HG03045 (cell line): ENCODE results near the gene INTS13.
A peak's percentile ranks its signal among the peaks of the same experiment; 100 is the strongest.
"Not testable (repeated sequence)": the region's sequence is repeated elsewhere in the genome, so short reads cannot be mapped to it uniquely, and the experiment has no call there.

Experiments
- ATAC-seq: cut with Tn5 transposase; IDR thresholded peaks from one replicate; pipeline ENCODE4 v1.9.1; 2021; ENCODE audit warnings: mild to moderate bottlenecking, moderate library complexity; ENCODE audit not compliant: unreplicated experiment

INTS13 gene, protein sequence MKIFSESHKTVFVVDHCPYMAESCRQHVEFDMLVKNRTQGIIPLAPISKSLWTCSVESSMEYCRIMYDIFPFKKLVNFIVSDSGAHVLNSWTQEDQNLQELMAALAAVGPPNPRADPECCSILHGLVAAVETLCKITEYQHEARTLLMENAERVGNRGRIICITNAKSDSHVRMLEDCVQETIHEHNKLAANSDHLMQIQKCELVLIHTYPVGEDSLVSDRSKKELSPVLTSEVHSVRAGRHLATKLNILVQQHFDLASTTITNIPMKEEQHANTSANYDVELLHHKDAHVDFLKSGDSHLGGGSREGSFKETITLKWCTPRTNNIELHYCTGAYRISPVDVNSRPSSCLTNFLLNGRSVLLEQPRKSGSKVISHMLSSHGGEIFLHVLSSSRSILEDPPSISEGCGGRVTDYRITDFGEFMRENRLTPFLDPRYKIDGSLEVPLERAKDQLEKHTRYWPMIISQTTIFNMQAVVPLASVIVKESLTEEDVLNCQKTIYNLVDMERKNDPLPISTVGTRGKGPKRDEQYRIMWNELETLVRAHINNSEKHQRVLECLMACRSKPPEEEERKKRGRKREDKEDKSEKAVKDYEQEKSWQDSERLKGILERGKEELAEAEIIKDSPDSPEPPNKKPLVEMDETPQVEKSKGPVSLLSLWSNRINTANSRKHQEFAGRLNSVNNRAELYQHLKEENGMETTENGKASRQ

DNA sequence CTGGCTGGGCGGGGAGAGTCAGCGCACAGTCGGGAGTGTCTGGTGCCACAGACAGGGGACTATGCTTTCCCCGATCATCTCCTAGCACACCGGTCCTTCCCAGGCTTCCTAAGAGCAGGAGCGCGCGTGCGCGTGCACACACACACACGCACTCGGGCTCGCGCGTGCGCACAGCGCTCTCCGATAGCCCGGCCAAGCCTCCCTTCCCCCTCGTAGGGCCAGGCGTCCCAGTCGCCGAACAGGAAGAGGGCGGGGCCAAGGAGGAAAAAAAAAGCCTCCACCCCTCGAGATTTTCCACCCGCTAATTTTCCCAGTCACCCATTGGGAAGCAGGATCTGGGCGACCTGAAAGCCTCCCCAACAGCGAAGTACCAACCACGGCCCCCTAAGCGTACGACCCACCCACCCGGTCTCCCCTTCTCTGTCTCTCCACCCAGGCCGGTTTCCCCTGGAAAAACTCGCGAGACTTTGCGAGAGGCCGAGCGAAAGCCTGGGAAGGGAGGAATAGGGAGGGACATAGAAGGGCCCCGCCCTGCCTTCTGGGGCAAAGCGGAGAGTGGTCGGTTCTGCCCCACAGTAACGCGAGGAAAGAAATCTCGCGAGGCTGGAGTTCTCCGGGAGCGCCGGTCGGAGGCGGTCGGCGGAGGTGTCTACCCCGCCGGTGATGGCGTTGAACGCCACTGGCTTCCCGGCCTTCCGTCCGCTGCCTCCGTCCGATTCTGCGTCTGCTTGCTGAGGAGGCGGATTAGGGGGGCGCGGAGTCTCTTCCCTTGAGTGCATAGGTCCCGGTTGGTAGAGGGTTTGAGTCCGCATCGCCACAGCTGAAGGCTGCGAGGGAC, at the start of gene INTS13, which contains the start of gene FGFR1OP2:
Gene INTS13 (minus strand): TSS at position 119 of the 838 bp plus-strand sequence. CDS start 1,178 bp downstream, outside the sequence.
Gene FGFR1OP2 (plus strand): TSS at position 608 of the 838 bp plus-strand sequence. CDS start 15,689 bp downstream, outside the sequence.
- ATAC-seq: peak; percentile 89

DNA sequence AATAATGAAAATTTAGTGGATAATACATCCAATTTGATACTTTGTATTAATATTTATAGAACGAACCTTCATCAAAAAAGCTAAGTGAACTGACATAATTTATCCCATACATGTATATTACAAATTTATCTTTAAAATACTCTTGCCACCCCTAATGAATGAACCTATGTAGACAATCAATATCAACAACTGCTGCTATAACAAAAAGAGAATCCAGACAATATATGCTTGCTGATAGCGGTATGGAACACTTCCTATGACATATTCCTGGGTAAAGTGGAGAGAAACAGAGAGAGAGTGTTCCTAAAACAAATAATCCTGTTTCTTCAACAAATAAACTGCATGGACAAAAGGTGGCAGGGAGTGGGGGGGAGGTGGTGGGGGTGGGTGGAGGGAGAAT, 45.1 kb upstream of the INTS13 start:
- ATAC-seq: no peak

DNA sequence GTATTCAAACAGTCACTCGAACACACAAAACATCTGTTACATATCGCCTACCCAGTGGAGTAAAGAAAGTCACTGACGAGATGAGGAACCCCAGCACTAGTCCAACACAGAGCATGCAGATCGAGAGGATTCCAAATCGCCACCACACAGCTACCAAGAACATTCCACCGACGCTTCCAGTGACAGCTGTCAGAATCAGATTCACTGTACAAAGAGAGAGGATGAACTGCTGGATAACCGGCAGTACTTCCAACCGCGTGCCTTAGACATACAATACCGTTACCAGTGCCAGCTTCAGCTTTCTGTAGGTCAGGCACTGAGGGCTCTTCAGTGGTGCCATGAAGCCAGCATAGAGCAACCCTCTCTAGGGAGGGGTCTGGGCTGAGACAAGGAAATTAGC, 42.0 kb upstream of the INTS13 start:
- no peak for ATAC-seq

DNA sequence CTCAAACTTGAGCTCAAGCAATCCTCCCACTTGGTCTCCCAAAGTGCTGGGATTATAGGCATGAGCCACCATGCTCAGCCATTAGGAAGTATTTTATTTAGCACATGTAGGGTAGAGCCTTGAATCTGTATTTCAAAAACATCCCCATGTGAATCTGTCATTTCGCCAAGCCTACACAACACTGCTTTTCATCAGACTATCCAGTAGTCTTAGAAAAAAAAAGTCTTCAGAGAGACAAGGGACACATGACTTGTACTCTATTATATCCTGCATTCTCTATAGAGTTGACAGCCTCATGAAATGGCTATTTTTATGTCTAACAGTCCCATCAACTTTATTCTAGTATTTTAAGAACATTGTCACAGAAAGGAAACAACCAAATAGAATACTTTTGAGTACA, 41.0 kb upstream of the INTS13 start:
- ATAC-seq: no peak

DNA sequence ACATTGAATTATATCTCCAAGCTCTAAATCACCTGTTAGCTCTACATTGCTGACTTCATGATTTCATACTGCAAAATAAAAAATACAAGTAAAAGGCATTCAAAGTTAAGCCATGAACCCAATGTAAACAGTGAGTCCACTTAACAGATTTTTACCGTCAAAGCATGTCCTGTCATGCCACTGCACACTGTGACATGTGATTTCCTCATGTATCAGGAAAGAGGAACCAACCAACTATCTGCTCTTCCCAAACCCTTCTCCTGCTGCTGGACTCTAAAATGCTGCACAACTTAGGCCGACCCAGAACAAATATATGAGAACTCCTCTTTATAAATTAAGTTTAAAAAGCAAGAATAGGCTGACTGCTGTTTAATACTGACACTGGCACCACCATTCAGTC, 38.9 kb upstream of the INTS13 start:
- ATAC-seq: no peak

DNA sequence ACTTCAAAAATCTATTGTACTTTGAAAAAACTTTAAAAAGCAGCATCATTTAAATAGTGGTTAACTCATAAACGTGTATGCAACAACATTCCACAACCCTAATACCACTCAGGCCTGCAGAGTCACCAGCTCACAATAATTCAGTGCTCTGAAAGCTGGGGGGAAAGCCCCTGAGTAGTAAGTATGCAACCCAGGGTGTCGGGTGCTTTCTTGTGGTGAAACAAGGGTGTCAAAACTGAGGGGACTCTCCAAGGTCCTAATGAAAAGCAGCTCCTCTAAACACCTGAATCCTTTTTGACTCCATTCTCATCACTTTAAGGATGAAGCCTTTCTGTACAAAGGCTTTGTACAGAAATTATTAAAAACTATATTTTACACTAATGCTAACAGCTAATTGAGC, 34.2 kb upstream of the INTS13 start:
- ATAC-seq: peak; percentile 98

DNA sequence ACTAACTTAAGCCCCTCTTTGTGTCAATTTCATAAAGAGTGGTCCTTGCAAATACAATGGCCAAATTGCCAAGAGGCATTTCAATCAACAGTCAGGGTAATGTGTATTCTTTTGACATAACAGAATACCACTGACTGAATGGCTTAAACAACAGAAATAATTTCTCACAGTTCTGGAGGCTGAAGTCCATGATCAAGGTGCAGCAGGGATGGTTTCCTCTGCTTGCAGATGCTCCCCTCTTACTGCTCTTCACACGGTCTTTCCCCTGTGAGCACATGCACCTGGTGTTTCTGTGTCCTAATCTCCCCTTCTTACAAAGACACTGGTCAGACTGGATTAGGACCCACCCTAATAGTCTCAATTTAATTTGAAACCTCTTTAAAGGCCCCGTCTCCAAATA, 32.4 kb upstream of the INTS13 start:
- no peak for ATAC-seq

DNA sequence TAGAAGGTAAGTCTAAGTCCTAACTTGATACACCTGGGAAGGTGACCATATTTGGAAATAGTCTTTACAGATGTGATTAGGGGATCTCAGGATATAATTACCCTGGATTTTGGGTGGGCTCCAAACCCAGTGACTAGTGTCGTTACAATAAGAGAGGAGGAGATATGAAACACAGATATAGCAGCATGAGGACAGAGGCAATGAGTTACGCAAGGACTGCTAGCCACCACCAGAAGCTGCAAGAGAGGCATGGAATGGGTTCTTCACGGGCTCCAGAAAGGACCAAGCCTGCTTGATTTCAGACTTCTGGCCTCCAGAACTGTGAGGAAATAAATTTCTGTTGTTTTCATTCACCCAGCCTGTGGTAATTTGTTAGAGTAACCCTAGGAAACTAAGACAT, 29.1 kb upstream of the INTS13 start:
- no peak for ATAC-seq

DNA sequence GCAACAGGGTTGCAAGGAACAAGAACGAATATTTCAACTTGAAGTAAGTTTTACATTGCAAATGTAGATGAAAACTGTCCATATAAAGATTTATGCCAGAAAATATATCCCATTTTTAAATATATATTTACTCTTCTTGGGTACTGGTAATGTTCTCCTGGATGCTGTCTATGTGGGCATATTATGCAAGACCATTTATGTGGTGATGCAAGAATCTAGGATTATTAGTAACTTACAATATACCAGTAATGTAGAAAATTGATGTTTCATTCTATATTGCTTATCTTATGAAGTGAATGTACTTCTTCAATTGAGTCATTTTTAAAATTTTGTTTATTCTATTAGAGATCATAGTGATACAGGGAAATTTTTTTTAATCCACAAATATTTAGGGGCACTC, 25.6 kb upstream of the INTS13 start:
- no peak for ATAC-seq

DNA sequence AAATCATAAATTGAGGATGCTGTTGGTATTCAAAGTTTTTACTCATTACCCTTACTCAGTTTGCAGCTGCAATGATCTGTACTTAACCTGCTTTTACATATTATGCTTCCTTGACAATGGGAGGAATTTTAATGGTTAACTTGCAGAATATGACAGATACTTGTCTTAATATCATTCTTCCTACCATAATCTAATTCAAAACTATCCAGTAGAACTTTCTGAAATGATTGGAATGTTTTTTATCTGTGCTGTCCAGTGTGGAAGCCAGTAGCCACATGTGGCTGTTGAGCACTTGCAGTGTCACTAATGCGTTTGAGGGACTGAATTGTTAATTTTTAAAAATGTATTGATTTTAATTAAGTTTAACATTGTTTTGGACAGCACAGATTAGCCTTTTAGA, 24.0 kb upstream of the INTS13 start:
- no peak for ATAC-seq

DNA sequence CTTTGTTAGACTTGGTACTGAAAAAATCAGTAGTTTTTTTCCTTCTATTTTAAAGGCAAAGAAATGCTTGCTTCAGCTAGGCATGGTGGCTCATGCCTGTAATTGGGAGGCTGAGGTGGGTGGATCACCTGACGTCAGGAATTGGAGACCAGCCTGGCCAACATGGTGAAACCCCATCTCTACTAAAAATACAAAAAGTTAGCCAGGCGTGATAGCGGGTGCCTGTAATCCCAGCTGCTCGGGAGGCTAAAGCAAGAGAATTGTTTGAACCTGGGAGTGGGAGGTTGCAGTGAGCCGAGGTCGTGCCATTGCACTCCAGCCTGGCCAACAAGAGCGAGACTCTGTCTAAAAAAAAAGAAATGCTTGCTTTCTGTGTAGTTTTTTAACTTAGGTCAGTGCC, 23.6 kb upstream of the INTS13 start:
- not testable (repeated sequence) for ATAC-seq

DNA sequence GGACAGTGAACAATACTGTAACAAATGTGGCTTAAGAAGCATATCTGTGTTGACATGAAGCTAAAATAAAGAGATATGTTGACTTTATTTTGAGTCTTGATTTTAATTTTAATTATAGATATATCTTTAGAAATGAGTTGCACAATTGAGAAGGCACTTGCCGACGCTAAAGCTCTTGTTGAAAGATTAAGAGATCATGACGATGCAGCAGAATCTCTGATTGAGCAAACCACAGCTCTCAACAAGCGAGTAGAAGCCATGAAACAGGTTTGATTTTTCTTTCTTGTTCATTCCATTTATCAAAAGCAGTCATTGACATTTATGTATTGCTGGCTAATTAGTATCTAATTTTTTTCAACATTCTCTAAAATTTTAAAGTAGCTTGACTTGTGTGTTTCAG, 16.2 kb upstream of the INTS13 start:
- no peak for ATAC-seq

DNA sequence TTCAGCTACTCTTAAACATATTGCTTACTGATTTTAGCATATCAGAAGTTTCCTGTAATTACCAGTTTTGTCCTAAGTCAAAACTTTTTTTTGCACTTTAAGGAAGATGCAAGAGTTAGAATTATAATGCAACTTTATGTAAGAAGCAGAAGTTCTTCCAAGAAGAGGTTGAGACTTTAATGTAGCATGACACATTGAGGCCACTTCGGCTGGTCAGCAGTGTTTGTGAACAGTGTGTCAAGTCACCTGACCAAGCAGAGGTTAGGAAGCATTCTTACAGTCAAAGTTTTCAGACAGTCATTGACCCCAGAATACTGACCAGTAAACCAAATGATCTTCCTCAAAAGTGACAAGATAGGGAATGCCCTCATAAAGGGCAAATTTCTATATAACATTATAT, 15.7 kb upstream of the INTS13 start:
- no peak for ATAC-seq

DNA sequence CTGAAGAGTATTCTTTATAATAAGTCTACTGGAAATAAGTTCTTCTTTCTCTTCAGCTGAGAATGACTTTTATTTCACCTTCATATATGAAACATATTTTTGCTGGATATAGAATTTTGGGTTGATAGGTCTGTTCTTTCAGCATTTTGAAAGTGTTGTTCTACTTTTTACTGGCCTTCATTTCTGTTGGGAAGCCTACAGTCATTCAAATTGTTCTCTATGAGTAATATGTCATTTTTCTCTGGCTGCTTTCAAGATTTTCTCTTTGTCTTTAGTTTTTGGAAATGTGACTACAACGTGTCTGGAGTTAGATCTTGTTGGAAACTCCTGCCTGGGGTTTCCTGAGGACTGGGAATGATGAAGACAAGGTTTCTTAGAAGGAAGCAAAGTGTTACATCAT, 10.5 kb upstream of the INTS13 start:
- ATAC-seq: no peak

DNA sequence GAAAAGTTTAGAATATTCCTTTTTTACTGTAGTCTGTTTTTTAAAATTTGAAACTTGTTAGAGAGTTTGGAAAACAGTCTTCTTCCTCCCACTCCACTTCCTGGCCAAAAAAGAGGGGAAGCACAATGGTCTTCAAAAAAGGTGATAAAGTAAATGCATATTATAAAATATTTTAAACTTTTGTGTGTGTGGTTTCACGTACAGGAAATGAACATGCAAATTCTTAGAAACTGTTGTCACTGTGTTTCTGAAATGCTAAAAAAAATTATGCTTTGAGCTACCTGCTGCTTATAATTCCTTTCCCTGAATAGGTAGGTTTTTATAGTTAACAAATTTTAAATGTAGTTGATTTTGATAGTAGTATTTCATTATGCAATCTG, 3.4 kb upstream of the INTS13 start:
- no peak for ATAC-seq

DNA sequence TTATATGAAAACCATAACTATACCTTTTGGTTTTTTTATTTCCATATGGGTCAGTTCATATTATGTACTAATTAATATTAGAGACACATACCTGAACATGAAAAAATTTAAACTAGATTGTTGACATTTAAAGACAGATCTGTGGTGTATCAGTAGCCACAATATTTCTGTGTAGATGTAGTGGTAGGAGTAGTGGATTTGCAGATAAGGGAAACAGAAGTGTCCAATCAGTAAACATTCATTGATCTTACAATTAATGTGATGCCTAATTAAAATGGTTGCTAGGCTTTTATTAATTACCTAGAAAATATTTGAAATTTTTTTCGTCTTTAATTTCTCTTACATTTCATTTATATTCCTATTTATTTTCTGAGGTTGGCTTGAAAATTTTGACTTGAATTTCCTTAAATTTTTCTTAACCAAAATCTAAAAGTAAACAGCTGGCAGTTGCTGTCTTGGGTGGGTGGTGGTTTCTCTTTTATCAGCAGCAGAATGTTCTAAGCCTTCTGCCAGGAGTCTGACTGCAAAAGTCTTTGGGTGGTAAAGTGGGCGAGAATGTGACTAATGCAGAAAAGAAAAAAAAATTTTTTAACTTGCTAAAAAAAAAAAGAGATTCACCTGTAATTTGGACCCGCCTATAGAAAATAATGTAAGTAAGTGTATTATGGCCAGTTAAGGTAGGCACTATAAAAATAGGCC, 2.9 kb upstream of the INTS13 start:
- no peak for ATAC-seq

DNA sequence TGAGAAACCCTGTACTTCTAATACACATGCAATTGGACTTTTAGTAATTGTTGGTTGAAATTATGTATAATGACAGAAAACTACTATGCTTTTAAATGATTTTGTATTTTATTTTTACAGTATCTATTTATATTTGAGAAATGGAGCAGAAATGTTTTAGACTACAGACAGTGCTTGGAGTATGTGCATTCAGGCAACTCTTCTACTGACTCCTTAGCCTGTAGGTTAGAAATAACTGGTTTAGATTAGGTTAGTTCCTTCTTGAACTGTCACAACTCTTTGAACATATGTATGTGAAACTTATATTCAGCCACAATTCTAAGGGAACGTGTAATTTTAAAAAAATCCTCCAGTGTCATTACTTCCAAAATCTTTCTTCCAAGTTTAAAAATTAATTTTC, 2.2 kb upstream of the INTS13 start:
- ATAC-seq: no peak

DNA sequence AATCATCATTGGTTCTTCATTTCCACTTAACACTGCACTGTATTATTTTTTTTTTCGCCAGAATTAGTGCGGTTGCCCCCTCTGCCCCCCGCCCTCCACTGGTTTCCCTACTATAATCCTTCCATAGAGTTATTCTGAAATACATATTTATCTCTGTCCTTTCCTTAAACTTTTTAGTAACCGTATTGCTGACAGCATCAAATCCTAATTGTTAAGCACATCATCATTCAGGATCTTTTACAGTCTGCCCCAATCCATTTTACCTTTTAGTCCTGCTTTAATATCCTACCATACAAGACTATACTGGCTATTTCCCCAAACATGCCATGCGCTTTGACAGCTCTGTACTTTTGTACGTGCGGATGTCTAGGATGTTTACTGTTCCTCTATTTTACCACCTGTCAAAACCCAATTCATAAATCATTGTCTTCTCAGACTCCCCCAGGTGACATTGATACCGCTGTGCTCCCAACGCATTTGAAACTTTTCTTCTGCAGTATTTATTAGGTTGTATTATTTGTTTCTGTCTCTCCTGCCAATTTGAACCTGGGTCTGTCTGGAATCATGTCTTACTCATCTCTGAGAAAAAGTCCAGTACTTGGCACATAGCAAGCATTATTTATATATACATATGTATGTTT, 1.5 kb upstream of the INTS13 start:
- no peak for ATAC-seq

DNA sequence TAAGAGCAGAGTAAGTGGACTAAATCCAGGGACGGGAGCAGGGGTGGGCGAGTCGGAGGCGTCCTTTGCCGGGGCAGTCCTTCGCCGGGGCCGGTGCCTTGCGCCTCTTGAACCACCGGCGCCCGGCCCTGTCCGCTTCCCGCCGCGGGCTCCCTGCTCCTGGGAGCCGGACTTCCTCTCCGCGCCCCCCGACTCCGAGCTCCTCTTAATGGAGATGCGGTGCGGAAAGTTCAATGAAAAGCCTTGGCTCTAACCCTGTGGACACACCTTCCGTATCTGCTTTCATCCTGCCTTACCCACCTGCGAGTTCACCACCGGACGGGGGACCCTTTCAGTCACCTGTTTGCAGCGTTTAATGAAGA, 901 bp upstream of the INTS13 start:
- peak; percentile 21 for ATAC-seq

DNA sequence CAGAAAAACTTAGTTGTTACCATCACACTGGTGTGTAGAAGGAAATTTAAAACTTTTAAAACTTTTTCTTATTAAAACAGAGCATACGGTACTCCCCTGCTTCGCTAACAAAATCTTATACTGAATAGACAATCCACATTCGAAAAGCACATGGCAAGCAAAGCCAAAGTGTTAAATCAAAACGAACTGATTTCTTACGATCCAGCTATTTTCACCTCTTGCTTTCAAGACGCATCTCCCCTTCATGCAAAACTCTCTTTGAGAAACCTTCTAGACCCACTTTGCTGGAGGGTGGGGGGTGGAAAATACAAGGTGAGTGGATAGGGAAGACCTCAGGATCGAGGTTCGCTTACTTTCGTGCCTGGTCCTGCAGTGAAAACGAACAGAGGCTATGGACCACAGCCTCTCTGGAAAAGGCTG, 328 bp downstream of the INTS13 start:
- peak; percentile 4 for ATAC-seq
